CD4-positive, alpha-beta T cell (primary cell): ENCODE measurements around the gene PMS1. TPM values are rescaled to one million over a fixed set of nuclear protein-coding genes. Genes with fewer than 3 reads are reported as not detected.

Experiments used
- ATAC-seq: fragments of 200-7000 bp; cut with Tn5 transposase; one replicate; pipeline ENCODE4 v1.10.0; 2022; ENCODE audit warnings: mild to moderate bottlenecking; ENCODE audit not compliant: poor library complexity
- CTCF ChIA-PET: fragments of 350-600 bp; sonication (Branson Sonifier 250); formaldehyde crosslinking; loops from one replicate; lab custom pipeline; 2021; ENCODE audit warnings: antibody characterized with exemption, inconsistent platforms; lab: Charles Lee
- POLR2A ChIA-PET: fragments of 350-600 bp; sonication (Branson Sonifier 250); formaldehyde crosslinking; loops from one replicate; lab custom pipeline; 2021; ENCODE audit warnings: antibody characterized with exemption, inconsistent platforms; lab: Charles Lee
- DNase-seq, 14 experiments: peaks; one replicate each; pipeline ENCODE4 v3.0.0-alpha.2; 2013 to 2020; ENCODE audit warnings: mixed read lengths in 2 of 14
- H3K27ac ChIP-seq, 2 donors: one replicate each; pipeline versions ENCODE4 v1.5.1 to v1.7.0; 2013; ENCODE audit warnings: low read length in 2 of 2, low read depth in 1 of 2, mild to moderate bottlenecking in 1 of 2
- H3K27me3 ChIP-seq, 2 experiments: 1 replicate in 1 of 2; 2 replicates in 1 of 2; pipeline versions ENCODE4 v1.6.1 to v1.7.0; 2013; ENCODE audit warnings: low read length in 2 of 2, control low read depth in 1 of 2, mild to moderate bottlenecking in 1 of 2, moderate library complexity in 1 of 2; ENCODE audit not compliant: insufficient read depth in 2 of 2, control insufficient read depth in 1 of 2
- H3K36me3 ChIP-seq: one replicate; pipeline ENCODE4 v1.6.1; 2013; ENCODE audit warnings: low read length, control low read depth; ENCODE audit not compliant: insufficient read depth
- H3K4me1 ChIP-seq: one replicate; pipeline ENCODE4 v1.6.1; 2013; ENCODE audit warnings: low read length, control low read depth; ENCODE audit not compliant: insufficient read depth
- H3K4me3 ChIP-seq: one replicate; pipeline ENCODE4 v1.5.1; 2013; ENCODE audit warnings: mild to moderate bottlenecking, low read length, moderate library complexity
- H3K9me3 ChIP-seq, 2 experiments: 1 replicate in 1 of 2; 2 replicates in 1 of 2; pipeline versions ENCODE4 v1.6.1 to v1.7.0; 2013; ENCODE audit warnings: low read length in 2 of 2, mild to moderate bottlenecking in 2 of 2, control low read depth in 1 of 2, moderate library complexity in 1 of 2; ENCODE audit not compliant: control insufficient read depth in 1 of 2, insufficient read depth in 1 of 2
- H3K27ac Mint-ChIP-seq: one replicate; pipeline ENCODE4 v1.8.0; 2020; ENCODE audit warnings: mixed read lengths
- H3K27me3 Mint-ChIP-seq: one replicate; pipeline ENCODE4 v1.8.0; 2021; ENCODE audit warnings: mixed read lengths
- H3K36me3 Mint-ChIP-seq: one replicate; pipeline ENCODE4 v1.8.0; 2021; ENCODE audit warnings: low read depth, mixed read lengths
- H3K4me1 Mint-ChIP-seq: one replicate; pipeline ENCODE4 v1.8.0; 2021; ENCODE audit warnings: low read depth, mixed read lengths
- H3K4me3 Mint-ChIP-seq: one replicate; pipeline ENCODE4 v1.8.0; 2020; ENCODE audit warnings: mild to moderate bottlenecking, mixed read lengths
- H3K9me3 Mint-ChIP-seq: one replicate; pipeline ENCODE4 v1.8.0; 2020; ENCODE audit warnings: mixed read lengths
- CTCF ChIP-seq: fragments of 200-600 bp; IDR thresholded peaks from one replicate; pipeline ENCODE4 v1.8.0; 2022; ENCODE audit warnings: antibody characterized with exemption, mild to moderate bottlenecking
- intact Hi-C, 2 experiments: fragments of 100-400 bp; cut with DNase I in 1 of 2; cut with micrococcal nuclease in 1 of 2; formaldehyde crosslinking; loops; one replicate each; pipeline versions ENCODE4 v1.15.1 to v1.9.0; 2023 to 2025; cut with DNase I, micrococcal nuclease
- total RNA-seq, 174 experiments: library from RNA in 2 of 174; stranded (reverse) in 2 of 174; gene quantifications; one replicate each; pipeline ENCODE4 v1.2.3 and lab custom pipeline; 2021 to 2026

The PMS1 gene
- total RNA-seq, 2 experiments from 2014 or later = 9.6 to 9.8 TPM

GRCh38 chr2:189848276-189848675 lies 64.0 kb downstream of the PMS1 start:
- no peaks in the 10 kb centered on the region for H3K9me3 ChIP-seq
- H3K36me3 Mint-ChIP-seq = peaks cover 70% of the 10 kb centered on the region
- CTCF ChIA-PET = interaction anchor here (1.5 kb wide), 1 partner anchor 11 kb away, joined by 4 read pairs; no protein-coding TSS in a partner anchor

GRCh38 chr2:189849550-189849949 lies 65.3 kb downstream of the PMS1 start:
- no peaks in the 10 kb centered on the region for H3K9me3 Mint-ChIP-seq
- Histone ChIP-seq H3K27me3 (no peaks in the 10 kb centered on the region), H3K4me3 (no peak overlapping the region), H3K36me3 (peaks cover 22% of the 10 kb centered on the region), H3K9me3 (no peaks in the 10 kb centered on the region), H3K4me1 (no peaks in the 10 kb centered on the region), H3K27ac (no peak overlapping the region)
- H3K27me3 Mint-ChIP-seq = no peaks in the 10 kb centered on the region
- POLR2A ChIA-PET = no interaction called here
- no peak for ATAC-seq
- peaks cover 62% of the 10 kb centered on the region for H3K36me3 Mint-ChIP-seq
- no peak for DNase-seq
- no peak overlapping the region for H3K27ac Mint-ChIP-seq
- CTCF ChIA-PET = no interaction called here
- intact Hi-C loops = no loop called here
- TF ChIP-seq CTCF = no peak
- H3K4me3 Mint-ChIP-seq = no peak overlapping the region
- no peaks in the 10 kb centered on the region for H3K4me1 Mint-ChIP-seq

More at GRCh38 chr2:189848276-189848675, 64.0 kb downstream of the PMS1 start:
- Mint-ChIP-seq H3K27ac (no peak overlapping the region), H3K4me3 (no peak overlapping the region), H3K27me3 (no peaks in the 10 kb centered on the region), H3K4me1 (no peaks in the 10 kb centered on the region), H3K9me3 (no peaks in the 10 kb centered on the region)
- Histone ChIP-seq H3K27me3 (no peaks in the 10 kb centered on the region), H3K27ac (no peak overlapping the region), H3K36me3 (peaks cover 25% of the 10 kb centered on the region), H3K4me3 (no peak overlapping the region), H3K4me1 (no peaks in the 10 kb centered on the region)
- intact Hi-C loops = no loop called here
- DNase-seq = no peak
- ATAC-seq = no peak
- TF ChIP-seq CTCF = no peak
- POLR2A ChIA-PET = no interaction called here

- CTCF ChIA-PET = no interaction called here
- Histone ChIP-seq H3K4me3 (no peak overlapping the region), H3K27ac (no peak overlapping the region), H3K36me3 (peaks cover 22% of the 10 kb centered on the region), H3K4me1 (no peaks in the 10 kb centered on the region), H3K27me3 (no peaks in the 10 kb centered on the region), H3K9me3 (no peaks in the 10 kb centered on the region)
- POLR2A ChIA-PET = no interaction called here
- no peak for DNase-seq
- H3K27ac Mint-ChIP-seq = no peak overlapping the region
- no peak for TF ChIP-seq CTCF
- no peak for ATAC-seq
- H3K9me3 Mint-ChIP-seq = no peaks in the 10 kb centered on the region
- no peaks in the 10 kb centered on the region for H3K4me1 Mint-ChIP-seq
- no peak overlapping the region for H3K4me3 Mint-ChIP-seq
- H3K36me3 Mint-ChIP-seq = peaks cover 65% of the 10 kb centered on the region
- intact Hi-C loops = no loop called here
- H3K27me3 Mint-ChIP-seq = no peaks in the 10 kb centered on the region
Observed at GRCh38 chr2:189851174-189851826, 67.0 kb downstream of the PMS1 start.
